GM12878 (cell line): Measurements from ENCODE around the gene NUDCD2. TPM values are rescaled to one million over a fixed set of nuclear protein-coding genes. Genes with fewer than 3 reads are reported as not detected.
A peak's percentile ranks its signal among the peaks of the same experiment; 100 is the strongest.

Source experiments
- BRCA1 ChIP-seq: IDR thresholded peaks from 2 replicates; pipeline ENCODE4 v1.6.1; 2011; ENCODE audit warnings: low read depth, low read length, improper control_type of control experiment
- CHD1 ChIP-seq: IDR thresholded peaks from 2 replicates; pipeline ENCODE4 v1.6.1; 2012; ENCODE audit warnings: low read depth, low read length, improper control_type of control experiment
- GATAD2B ChIP-seq: fragments of 450-650 bp; conservative IDR thresholded peaks from 2 replicates; pipeline ENCODE4 v1.6.1; 2017; ENCODE audit warnings: low read depth, mild to moderate bottlenecking, moderate library complexity
- KLF5 ChIP-seq: fragments of 450-650 bp; IDR thresholded peaks from 2 replicates; pipeline ENCODE4 v1.6.1; 2014; ENCODE audit warnings: mild to moderate bottlenecking; ENCODE audit not compliant: partially characterized antibody
- MYB ChIP-seq: fragments of 150-350 bp; IDR thresholded peaks from 2 replicates; pipeline ENCODE4 v1.6.1; 2014; ENCODE audit warnings: mild to moderate bottlenecking, low read depth, low read length, borderline replicate concordance
- NR2C1 ChIP-seq: fragments of 450-650 bp; IDR thresholded peaks from 2 replicates; pipeline ENCODE4 v1.6.1; 2017; ENCODE audit warnings: antibody characterized with exemption, mild to moderate bottlenecking, moderate library complexity
- PAX8 ChIP-seq: fragments of 450-650 bp; IDR thresholded peaks from 2 replicates; pipeline ENCODE4 v1.6.1; 2017; ENCODE audit warnings: mild to moderate bottlenecking, moderate library complexity
- PRDM15 ChIP-seq: fragments of 450-650 bp; formaldehyde crosslinking; IDR thresholded peaks from 2 replicates; pipeline ENCODE4 v1.4.0; 2020; ENCODE audit warnings: mild to moderate bottlenecking, moderate library complexity
- SIX5 ChIP-seq: IDR thresholded peaks from 2 replicates; pipeline ENCODE4 v1.6.1; 2011; ENCODE audit warnings: mild to moderate bottlenecking, low read depth, low read length, moderate library complexity; ENCODE audit not compliant: severe bottlenecking
- SKIL ChIP-seq: fragments of 450-650 bp; IDR thresholded peaks from 2 replicates; pipeline ENCODE4 v1.6.1; 2017; ENCODE audit warnings: mild to moderate bottlenecking, low read depth, inconsistent platforms; ENCODE audit not compliant: poor library complexity, severe bottlenecking
- SUPT20H ChIP-seq: IDR thresholded peaks from 2 replicates; pipeline ENCODE4 v1.6.1; 2011; ENCODE audit warnings: low read depth, mild to moderate bottlenecking, low read length, moderate library complexity, borderline replicate concordance; ENCODE audit not compliant: control insufficient read depth
- TCF7 ChIP-seq: IDR thresholded peaks from 2 replicates; pipeline ENCODE4 v1.6.1; 2014; ENCODE audit warnings: antibody characterized with exemption, borderline replicate concordance
- ZBTB4 ChIP-seq: fragments of 450-650 bp; formaldehyde crosslinking; IDR thresholded peaks from 2 replicates; pipeline ENCODE4 v1.4.0; 2022; ENCODE audit warnings: mild to moderate bottlenecking, moderate library complexity
- ZBTB40 ChIP-seq: fragments of 450-650 bp; IDR thresholded peaks from 2 replicates; pipeline ENCODE4 v1.6.1; 2016; ENCODE audit warnings: mild to moderate bottlenecking, moderate library complexity, borderline replicate concordance
- polyA plus RNA-seq, 11 experiments: library from polyadenylated mRNA; depleted of rRNA in 4 of 11; unstranded in 6 of 11; stranded (reverse) in 5 of 11; fragments of >200 nt; fragmentation: Nextera tagmentation in 4 of 11; fragmentation: Illumina TruSeq in 1 of 11; extraction: Ambion mirVana in 4 of 11; extraction: Trizol in 1 of 11; gene quantifications; 1 replicate in 1 of 11; 2 replicates in 10 of 11; pipeline versions ENCODE4 v1.2.1 to v1.2.3, GENCODE V29; 2011 to 2016; ENCODE audit warnings: inconsistent platforms in 2 of 11, missing spikeins in 2 of 11, low read depth in 1 of 11
- total RNA-seq, 4 experiments: library from RNA; depleted of rRNA in 3 of 4; stranded (reverse); fragments of >200 nt in 3 of 4; fragmentation: Illumina TruSeq in 1 of 4; extraction: Trizol in 1 of 4; gene quantifications; 2 replicates each; pipeline versions ENCODE4 v1.2.1 to v1.2.3, GENCODE V29; 2013 to 2021

NUDCD2 gene
- total and polyA plus RNA-seq, 10 of the 15 experiments (the other 5 are each of a cell fraction or from before 2014, with no cell fraction given) = 9.1 to 133 (median 24.6) TPM

GRCh38 chr5:163504079-163504931, 44.4 kb upstream of the NUDCD2 start (continued):
- TF ChIP-seq GATAD2B (0 out of 2 replicates have a peak, but pooled peaks have one; percentile 29), TCF7 (no peak), KLF5 (no peak), MYB (no peak), ZBTB40 (0 out of 2 replicates have a peak, but pooled peaks have one; percentile 19), NR2C1 (no peak), SKIL (no peak), BRCA1 (no peak), SUPT20H (no peak), ZBTB4 (CRISPR knock-in tag) (no peak), PRDM15 (no peak), PAX8 (no peak), SIX5 (no peak), CHD1 (no peak)
